GM21381 (cell line): Measurements from ENCODE around the gene THRSP.
"Not testable (repeated sequence)": the region's sequence is repeated elsewhere in the genome, so short reads cannot be mapped to it uniquely, and the experiment has no call there.

Source experiments
- ATAC-seq: cut with Tn5 transposase; IDR thresholded peaks from one replicate; pipeline ENCODE4 v1.9.1; 2021; ENCODE audit warnings: mild to moderate bottlenecking, moderate library complexity; ENCODE audit not compliant: unreplicated experiment

The THRSP gene

DNA sequence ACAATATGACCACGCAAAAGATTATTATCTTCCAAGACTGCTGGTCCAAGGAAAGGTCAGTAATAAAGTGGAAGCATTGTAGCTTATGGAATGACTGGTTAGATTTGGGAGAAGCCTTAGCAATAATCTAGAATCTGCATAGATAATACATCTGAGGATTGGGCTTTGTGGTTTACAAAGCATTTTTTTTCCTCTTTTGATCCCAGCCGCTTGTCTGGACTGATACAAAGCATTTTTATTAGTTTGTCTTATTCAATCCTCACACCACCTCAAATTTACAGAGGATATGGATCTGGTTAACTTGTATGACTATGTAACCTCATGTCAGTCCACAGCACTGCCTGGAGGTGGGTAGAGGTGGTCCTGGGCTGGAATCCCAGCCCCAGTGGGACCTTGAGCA is 990 bp upstream of the THRSP start:
- ATAC-seq, result no peak

DNA sequence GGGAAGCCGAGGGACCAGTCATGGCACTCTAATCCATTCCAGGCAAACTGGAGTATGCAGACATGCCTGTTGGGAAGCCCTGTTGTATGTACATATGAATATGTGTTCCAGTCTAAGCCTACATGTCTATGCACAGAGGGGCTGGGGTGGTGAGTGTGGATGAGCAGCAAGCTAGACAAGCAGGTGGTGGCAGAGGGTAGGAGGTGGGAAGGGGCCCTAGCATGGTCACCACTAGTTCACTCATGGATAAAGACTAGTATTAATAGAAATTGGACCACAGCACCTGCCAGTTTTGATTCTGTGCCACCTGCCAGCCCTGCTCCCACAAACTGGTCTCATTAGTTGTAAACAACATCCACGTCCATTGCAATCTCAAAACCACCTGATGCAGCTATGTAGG is 1.5 kb downstream of the THRSP start:
- no peak for ATAC-seq

DNA sequence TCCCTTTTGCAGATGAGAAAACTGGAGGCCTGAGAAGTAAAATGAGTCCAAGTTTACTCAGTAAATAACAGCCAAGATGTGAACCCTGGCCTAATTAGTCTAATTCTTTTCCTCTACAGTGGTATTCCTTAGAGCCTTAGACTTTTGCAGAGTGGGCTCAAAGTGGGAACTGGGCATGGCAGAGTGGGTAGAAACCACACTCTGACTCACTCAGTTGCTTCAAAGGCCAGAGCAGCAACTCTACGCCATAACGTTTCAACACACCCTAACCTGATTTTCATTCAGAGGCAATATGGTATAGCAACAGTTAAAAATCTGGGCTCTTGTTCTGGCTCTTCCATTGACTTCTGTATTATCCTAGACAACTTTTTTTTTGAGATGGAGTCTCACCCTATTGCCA is 2.8 kb downstream of the THRSP start:
- no peak for ATAC-seq

DNA sequence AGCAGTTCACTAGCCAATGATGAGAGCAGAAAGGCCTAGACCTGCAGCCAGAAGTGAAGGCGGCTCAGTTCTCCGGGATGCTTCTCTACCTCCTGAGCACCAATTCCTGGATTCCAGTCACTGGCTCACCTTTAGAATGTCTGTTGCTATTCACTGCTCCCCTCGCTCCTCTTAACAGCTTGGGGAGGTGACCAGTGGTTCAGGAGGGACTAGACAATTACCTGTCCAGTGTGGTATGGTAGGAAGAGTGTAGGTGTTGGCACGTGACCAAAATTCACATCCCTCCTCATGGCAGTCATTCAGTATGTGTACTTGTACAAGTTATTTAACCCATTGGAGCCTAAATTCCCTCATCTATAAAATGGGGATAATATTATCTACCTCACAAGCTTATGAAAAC is 4.0 kb downstream of the THRSP start:
- no peak for ATAC-seq

DNA sequence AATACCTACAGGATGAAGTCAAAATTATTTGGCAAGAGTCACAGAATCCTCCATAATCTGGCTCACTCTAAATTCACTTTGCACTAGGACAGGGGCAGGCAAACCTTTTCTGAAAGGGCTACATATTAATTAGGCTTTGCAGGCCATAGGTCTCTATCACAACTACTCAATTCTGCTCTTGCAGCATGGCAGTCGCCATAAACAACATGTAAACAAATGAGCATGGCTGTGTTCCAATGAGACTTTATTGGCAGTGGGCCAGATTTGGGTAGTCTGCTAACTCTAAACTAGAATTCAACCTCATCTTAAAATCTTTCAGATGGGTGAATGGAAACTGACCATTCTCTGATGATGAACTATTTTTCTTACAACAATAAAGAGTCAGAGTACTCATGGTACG is 5.8 kb downstream of the THRSP start:
- no peak for ATAC-seq

DNA sequence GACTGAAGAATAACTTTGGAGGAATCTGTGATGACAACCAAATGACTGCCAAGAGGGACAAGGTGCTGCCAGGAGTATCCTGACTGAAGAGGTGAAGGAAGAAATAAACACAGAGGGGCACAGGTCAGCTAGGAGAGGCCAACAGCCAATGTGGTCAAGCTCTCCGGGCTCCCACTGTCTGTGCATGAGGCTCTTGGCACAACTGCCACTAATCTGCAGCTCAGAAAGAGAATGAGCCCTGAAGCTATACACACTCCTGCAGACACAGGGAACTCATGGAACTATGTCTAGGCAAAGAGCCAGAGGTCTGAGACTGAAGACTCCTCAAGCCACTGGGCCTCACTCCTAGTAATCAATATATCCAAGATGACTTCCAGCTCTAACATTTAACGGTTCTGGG is 7.0 kb downstream of the THRSP start:
- no peak for ATAC-seq

DNA sequence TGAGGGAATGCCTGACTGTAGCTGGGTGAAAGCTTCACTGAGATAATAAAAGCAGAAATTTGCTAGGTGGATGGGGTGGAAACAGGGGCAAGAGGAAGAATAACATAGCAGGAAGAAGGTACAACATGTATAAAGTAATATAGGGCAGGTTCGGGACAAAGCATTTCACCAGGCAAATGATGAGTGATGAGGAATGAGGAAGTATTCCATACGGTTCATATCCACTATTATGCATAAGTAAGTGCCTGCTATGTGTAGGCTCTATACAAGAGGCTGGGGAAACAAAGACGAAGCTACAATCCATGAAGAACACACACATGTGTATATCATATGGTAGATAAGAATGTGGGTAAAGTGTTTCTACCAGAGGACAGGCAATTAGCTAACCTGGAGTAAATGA is 8.1 kb downstream of the THRSP start:
- no peak for ATAC-seq

DNA sequence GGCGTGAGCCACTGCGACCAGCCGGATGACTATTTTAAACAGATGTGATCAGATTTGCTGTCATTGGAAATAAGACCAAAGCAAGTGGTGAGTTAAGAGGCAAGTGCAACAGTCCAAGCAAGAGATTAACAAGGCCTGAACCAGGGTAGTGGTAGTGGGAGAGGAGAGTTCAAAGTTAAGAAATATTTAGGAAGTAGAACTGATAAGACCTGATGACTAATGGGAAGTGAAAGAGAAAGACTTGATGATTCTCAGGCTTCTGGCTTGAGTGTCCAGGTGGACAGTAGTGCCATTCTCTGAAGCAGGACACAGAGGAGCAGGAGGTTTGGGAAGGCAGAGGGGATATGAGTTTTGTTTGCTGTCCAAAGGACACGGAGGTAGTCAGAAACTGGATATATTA is 8.8 kb downstream of the THRSP start:
- ATAC-seq, result no peak

DNA sequence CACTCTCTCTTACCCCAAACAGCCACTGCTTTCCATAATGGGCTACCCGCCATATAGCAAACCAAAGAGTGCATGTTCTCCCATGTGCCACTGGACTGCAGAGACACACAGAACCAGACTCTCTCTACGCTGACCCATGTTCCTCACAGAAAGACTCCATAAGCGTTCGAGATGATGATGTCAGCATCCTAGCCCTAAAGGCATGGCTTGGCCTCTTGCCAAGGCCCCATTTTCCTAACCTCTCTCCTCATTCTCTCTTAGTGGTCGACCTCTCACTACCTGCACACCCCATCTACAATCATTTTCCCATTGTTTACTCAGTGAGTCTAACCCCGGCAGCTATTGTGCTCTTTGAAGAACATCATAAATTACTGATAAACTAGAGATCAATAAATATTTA is 11.1 kb downstream of the THRSP start:
- ATAC-seq, result no peak

DNA sequence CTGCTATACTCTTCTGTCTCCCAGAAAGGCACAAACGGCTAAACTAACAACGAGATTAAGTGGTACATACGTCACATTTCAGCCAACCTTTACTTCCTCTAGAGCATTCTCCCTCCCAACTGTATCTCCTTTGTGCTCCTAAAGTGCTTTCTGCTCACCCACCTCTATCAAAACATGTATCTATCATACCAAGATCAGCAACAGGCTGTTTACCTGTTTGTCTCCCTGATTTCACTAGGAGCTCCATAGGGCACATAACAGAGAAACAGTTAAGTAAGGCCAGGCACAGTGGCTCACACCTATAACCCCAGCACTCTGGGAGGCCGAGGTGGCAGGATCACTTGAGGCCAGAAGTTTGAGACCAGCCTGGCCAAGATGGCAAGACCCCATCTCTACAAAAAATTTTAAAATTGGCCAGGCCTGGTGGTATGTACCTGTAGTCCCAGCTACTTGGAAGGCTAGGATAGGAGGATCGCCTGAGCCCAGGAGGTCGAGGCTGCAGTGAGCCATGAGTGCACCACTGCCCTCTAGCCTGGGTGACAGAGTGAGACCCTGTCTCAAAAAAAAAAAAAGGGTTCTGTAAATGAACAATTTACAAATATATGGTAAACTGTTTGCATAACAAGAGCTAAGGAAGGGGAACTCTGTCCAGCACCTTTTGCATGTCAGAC is 13.2 kb downstream of the THRSP start:
- ATAC-seq, result no peak

DNA sequence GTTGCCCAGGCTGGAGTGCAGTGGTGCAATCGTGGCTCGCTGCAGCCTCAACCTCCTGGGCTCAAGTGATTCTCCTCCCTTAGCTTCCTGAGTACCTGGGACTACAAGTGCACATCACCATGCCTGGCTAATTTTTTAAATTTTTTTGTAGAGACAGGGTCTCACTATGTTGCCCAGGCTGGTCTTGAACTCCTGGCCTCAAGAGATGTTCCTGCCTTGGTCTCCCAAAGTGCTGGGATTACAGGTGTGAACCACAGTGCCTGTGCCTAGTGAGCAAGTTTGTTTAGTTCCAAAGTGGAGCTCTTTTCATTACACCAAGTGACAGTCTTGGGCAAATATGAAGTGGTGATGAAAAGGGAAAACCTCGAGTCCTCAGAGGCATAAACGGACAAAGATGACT is 13.9 kb downstream of the THRSP start:
- ATAC-seq, result not testable (repeated sequence)

DNA sequence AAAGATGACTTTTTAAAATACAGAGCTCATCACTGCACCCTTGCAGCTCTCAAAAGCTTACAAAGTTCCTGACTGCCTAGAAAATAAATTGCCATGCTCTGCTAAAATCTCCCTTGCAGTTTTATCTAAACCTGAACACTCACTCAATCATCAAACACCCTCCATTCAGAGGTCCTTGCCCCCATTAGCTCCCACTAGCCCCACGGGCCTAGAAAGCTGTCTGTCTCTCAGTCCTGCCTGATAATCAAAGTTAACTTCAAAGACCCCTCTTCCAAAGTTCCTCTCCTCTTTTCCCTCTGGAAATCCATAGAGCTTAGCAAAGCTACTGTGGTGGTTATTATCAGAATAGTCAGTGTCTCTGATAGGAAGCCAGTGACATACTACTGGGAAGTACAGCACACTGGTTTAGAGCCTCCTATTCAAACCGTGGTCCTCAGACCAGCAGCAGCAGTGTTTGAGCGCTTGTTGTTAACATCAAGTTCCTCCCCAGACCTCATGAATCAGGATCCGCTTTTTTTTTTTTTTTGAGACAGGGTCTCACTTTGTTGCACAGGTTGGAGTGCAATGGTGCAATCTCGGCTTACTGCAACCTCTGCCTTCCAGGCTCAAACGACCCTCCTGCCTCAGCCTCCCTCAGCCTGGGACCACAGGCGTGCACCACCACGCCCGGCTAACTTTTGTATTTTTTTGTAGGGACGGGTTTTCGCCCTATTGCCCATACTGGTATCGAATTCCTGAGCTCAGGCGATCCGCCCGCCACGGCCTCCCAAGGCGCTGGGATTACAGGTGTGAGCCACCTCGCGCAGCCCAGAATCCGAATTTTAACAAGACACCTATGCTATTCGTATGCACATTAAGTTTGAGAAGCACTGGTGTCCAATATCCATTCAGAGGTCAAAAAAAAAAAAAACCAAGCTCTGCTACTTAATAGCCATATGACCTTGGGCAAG is 14.8 kb downstream of the THRSP start:
- ATAC-seq, result no peak

DNA sequence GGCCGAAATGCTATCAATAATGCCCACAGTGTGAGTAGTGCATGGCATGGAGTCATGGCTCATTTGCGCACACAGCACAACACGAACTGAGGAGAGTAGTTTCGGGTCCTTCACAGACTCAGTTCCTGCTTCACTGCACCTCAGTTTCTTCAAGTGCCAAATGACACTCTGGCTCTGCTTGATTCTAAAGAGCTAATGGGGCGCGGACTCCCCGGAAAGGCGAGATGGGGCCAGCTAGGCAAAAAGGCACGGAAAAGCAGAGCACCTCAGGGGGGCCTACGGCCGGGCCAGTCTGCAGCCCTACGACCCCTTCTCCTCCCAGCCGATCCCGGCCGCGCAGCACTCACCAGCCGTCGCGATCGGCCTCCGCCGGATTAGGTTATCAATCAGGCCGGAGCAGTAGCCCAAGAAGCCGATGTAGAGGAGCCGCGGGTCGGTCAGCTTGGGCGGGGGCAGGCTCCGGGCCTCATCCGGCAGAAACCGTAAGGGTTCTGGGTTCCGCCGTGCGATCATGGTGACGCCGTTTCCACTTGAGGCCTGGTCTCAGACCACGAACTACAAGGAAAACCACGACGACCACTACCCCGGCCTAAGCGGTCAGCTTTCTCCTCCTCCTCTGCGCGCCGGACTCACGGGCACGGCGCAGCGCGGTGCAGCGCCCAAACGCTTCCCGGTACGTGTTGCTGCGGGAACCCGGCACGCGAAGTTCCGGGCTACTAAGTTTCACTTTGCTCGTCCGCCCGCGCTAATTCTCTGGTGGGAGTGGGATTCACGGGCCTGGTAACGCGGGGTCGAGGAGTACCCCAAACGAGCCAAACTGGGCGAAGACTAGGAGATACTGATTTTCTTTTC is 15.8 kb downstream of the THRSP start, which contains the start of gene NDUFC2:
Gene NDUFC2, minus strand, starts transcription at position 631 of the 852 bp plus-strand sequence. Its CDS starts 118 bp downstream, at position 513.
- peak; percentile 84 for ATAC-seq

DNA sequence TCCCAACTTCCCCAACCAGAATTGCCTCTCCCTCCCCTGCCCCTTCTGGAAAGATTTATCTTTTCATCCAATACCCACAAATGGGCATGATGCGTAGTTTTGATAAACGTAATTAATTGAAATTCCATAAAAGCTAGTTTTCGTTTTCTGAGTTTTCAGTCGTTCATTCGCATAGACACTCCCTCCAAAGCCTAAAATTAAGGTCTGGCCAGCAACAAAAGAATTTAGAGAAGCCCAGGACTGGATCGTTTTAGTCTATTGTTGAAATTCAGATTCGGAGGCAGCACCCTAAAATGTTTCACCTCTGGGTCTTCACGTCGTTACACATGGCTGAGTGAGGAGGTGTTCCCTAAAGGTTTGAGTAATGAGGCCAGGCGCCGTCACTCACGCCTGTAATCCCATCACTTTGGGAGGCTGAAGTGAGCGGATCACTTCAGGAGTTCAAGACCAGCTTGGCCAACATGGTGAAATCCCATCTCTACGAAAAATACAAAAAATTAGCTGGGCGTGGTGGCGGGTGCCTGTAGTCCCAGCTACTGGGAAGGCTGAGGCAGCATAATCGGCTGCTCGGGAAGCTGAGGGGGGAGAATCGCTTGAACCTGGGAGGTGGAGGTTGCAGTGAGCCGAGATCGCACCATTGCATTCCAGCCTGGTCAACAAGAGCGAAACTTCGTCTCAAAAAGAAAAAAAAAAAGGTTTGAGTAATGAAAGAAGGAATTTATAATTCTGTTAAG is 16.6 kb downstream of the THRSP start:
- no peak for ATAC-seq

DNA sequence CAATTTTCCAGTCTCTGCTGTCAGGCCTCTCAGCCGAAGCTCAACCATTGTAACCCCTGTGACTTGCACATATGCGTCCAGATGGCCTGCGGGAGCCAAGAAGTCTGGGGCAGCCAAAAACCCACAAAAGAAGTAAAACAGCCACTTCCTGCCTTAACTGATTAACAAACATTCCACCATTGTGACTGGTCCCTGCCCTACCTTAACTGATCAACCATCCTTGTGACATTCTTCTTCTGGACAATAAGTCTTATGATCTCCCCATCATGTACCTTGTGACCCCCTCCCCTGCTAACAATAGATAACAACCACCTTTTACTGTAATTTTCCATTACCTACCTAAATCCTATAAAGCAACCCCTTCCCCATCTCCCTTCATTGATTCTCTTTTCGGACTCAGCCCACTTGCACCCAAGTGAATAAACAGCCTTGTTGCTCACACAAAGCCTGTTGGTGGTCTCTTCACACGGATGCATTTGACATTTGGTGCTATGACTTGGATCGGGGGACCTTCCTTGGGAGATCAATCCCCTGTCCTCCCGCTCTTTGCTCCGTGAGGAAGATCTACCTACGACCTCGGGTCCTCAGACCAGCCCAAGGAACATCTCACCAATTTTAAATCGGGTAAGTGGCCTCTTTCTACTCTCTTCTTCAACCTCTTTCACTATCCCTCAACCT is 17.3 kb downstream of the THRSP start:
- no peak for ATAC-seq

DNA sequence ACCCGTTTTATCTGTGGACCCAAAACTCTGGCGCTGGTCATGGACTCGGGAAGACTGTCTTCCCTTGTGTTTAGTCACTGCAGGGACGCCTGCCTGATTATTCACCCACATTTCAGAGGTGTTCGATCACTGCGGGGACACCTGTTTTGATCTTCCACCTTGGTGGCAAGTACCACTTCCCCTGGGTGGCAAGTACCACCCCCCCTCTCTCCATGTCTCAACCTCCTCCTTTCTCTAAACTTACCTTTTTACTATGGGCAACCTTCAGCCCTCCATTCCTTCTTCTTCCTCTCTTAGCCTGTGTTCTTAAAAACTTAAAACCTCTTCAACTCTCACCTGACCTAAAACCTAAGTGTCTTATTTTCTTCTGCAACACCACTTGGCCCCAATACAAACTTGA is 17.9 kb downstream of the THRSP start:
- ATAC-seq, result no peak

DNA sequence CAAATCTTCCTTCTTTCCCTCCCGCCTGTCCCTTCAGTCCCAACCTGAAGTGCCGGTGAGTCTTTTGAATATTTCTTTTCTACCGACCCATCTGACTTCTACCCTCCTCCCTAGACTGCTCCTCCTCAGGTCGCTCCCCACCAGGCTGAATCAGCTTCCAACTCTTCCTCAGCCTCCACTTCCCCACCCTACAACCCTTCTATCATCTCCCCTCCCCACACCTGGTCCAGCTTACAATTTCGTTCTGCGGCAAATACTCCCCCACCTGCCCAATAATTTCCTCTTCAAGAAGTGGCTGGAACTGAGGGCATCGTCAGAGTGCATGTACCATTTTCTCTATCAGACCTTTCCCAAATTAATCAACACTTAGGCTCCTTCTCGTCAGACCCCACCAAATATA is 18.5 kb downstream of the THRSP start:
- no peak for ATAC-seq

DNA sequence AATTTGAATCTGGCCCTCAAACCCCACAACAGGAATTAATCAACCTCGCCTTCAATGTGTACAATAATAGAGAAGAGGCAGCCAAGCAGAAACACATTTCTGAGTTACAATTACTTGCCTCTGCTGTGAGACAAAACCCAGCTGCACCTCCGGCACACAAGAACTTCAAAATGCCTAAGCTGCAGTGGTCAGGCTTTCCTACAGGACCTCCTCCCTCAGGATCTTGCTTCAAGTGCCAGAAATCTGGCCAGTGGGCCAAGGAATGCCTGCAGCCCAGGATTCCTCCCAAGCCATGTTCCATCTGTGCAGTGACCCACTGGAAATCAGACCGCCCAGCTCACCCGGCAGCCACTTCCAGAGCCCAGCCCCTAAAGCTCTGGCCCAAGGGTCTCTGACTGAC is 19.4 kb downstream of the THRSP start:
- no peak for ATAC-seq

DNA sequence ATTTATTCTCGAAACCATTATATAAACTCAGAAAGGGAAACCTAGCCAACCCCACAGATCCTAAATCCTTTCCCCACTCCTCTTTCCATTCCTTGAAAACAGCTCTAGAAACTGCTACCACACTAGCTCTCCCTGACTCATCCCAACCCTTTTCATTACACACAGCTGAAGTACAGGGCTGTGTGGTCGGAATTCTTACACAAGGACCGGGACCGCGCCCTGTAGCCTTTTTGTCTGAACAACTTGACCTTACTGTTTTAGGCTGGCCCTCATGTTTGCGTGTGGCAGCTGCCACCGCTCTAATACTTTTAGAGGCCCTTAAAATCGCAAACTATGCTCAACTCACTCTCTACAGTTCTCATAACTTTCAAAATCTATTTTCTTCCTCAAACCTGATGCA is 20.8 kb downstream of the THRSP start:
- not testable (repeated sequence) for ATAC-seq

DNA sequence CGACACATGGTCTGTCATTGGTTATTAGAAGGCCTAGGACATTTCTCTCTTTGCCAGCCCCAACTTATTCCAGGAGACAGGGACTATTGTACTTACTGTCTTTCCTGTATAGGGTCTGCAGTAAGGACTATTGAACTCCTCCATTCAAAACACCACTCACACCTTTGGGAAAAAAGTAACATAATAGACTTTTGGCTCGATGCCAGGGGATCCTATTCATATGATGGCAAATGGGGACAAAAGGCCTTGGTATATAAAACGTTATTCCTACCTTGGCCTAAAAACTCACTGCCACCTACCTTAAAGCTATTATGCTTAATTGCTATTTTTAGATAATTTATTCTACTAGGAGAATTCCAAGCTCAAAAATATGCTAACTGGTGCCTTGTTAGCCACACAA is 22.3 kb downstream of the THRSP start:
- no peak for ATAC-seq
